NCI-H524 treated with DMSO at 0.1 percent for 48 hours (cell line): Measurements from ENCODE around the gene TXLNB.
"Not testable (repeated sequence)": the region's sequence is repeated elsewhere in the genome, so short reads cannot be mapped to it uniquely, and the experiment has no call there.

ENCODE experiments used
- DNase-seq: peaks from one replicate; lab custom pipeline; 2025; lab: John Stamatoyannopoulos, UW

TXLNB gene

DNA sequence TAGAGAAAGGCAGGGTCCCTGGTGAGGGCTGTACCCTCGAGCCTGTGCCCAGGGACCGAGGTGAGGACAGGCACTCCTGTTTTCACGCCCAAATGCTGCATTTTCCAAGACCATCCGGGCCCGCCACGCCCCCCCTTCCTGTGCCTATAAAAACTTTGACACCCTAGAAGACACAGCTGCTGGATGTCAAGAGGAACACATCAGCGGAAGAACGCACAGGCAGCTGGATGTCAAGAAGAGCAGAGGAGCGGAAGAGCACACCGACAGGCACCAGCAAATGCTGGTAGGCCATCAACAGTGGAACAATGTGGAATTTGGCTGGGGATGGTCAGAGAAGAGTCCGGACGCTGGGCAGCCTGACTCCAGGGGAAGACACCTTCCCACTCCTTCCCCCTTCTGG is 56.1 kb downstream of the TXLNB start:
- no peak for DNase-seq

DNA sequence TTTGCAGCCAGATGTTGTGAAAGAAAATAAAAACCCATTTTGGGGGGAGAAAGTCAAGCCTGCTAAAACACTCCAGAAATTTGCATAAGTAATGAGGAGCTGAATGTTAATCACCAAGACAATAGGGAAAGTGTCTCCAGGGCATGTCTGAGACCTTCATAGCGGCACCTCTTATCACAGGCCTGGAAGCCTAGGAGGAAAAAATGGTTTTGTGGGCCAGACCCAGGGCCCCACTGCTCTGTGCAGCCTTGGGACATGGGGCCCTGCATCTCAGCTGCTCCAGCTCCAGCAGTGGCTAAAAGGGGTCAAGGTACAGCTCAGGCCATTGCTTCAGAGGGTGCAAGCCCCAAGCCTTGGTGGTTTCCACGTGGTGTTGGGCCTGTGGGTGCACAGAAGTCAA is 57.6 kb downstream of the TXLNB start:
- DNase-seq = not testable (repeated sequence)

DNA sequence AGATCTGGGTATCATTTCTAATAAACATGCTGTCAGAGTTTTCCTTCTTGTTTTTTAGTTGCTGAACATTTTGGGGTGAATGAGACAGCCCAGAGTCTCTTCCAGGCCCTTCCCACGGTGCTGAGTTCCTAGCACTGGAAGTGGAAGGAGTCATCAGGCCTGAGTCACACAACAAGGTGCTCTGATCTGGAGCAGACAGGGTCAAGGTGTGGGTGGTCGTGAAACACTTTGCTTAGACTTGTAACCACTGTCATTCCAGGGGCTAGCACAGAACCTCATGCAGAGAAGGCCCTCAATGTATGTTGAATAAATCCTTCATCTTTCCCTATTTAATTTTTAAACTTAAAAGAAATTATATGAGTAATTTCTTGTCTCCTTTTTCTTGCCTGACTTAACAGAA is 60.6 kb downstream of the TXLNB start:
- no peak for DNase-seq

DNA sequence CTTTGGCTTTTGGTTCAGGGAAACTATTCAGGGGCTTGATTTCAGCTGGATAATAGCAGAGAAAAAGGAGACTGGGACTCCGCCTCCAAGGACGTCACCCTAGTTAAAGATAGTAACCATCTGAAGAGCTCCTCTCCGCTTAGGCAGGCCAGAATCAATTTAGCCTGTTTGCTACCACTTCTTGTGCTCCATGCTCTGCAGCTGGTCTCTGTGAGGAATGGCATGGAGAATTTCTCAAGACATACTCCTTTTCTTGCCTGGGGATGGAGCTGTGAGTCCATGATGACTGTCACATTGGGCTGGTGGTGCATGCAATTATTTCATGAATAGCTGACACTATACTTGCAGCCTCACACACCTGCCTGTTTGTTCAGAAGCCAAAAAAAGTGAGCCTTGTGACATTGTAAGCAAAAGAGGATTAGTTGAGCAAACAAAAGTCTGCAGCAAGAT is 61.4 kb downstream of the TXLNB start:
- DNase-seq = no peak

DNA sequence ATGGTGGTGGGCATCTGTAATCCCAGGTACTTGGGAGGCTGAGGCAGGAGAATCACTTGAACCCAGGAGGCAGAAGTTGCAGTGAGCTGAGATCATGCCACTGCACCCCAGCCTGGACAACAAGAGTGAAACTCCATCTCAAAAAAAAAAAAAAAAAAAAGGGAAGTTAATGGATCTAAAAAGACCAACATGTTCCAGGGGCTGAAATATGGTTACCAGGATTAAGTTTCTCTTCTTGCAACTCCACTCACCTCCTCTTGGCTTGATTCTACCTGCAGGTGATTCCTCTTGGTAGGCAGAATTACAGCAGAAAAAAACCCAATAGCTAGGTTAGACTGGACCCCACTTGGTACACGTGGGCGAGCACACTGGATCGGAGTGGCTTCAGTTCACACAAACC is 63.4 kb downstream of the TXLNB start:
- DNase-seq = not testable (repeated sequence)

DNA sequence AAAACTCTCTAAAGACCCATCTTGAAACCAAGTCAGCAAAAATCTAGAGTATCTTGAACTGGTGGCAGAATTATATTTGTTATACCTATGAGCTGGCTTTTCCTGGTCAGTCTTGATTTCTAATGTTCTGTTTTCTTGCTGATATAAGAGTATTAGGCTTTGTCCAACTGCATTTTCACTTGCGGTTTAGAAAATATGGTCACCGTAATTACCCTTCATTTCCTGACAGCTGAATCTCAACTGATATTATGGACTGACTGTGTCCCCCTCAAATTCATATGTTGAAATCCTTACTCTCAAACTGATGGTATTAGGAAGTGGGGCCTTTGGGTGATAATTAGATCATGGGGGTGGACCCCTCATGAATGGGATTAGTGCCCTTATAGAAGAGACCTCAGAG is 72.1 kb downstream of the TXLNB start:
- DNase-seq = no peak

DNA sequence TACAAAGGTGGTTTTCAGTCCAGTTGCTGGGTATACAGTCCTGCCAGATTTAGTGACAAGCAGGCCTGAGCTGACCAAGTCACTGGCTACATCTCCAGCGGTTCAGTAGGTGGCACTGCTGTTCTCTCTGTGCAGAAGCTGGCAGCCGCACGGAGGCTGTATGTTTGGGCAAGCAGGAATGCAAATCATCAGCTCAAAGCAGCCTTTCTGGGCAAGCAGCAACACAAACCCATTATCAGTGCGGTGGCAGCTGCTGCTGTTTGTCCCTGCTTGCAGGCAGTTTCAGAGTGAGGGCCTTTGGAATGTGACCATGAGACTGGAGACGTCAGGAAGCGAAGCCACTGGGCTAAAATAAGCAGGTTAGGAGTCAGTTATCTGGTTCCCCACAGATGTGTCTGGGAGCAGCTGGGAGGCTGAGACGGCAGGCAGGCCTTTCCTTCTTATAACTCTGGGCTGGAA is 72.5 kb downstream of the TXLNB start:
- peak; percentile 48 for DNase-seq

DNA sequence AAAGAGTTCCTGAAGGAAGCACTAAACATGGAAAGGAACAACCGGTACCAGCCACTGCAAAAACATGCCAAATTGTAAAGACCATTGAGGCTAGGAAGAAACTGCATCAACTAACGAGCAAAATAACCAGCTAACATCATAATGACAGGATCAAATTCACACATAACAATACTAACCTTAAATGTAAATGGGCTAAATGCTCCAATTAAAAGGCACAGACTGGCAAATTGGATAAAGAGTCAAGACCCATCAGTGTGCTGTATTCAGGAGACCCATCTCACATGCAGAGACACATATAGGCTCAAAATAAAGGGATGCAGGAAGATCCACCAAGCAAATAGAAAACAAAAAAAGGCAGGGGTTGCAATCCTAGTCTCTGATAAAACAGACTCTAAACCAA is 79.3 kb downstream of the TXLNB start:
- not testable (repeated sequence) for DNase-seq

DNA sequence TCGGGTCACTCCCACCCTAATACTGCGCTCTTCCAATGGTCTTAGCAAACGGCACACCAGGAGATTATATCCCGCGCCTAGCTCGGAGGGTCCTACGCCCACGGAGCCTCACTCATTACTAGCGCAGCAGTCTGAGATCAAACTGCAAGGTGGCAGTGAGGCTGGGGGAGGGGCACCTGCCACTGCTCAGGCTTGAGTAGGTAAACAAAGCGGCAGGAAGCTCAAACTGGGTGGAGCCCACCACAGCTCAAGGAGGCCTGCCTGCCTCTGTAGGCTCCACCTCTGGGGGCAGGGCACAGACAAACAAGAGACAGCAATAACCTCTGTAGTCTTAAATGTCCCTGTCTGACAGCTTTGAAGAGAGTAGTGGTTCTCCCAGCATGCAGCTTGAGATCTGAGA is 81.0 kb downstream of the TXLNB start:
- DNase-seq = not testable (repeated sequence)

DNA sequence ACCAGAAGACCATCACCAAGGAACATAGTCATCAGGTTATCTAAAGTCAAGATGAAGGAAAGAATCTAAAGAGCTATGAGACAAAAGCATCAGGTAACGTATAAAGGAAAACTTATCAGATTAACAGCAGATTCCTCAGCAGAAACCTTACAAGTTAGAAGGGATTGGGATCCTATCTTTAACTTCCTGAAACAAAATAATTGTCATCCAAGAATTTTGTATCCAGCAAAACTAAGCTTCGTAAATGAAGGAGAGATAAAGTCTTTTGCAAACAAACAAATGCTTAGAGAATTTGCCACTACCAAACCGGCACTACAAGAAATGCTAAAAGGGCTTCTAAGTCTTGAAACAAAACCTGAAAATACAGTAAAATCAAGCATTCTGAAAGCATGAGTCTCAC is 86.0 kb downstream of the TXLNB start:
- DNase-seq = no peak

DNA sequence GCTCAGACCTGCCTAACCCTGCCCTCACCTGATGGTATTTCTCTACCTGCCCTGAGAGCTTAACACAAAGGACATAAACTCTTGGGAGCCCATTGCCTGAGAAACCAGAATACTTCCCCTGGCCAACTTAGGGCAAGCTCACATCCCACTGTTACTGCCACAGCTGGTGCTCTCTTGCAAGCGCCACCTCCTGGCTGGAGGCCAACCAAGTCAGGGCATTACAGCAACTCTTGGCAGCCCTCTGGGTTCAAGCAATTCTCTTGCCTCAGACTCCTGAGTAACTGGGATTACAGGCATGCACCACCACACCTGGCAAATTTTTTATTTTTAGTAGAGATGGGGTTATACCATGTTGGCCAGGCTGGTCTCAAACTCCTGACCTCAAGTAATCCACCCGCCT is 86.8 kb downstream of the TXLNB start:
- no peak for DNase-seq

DNA sequence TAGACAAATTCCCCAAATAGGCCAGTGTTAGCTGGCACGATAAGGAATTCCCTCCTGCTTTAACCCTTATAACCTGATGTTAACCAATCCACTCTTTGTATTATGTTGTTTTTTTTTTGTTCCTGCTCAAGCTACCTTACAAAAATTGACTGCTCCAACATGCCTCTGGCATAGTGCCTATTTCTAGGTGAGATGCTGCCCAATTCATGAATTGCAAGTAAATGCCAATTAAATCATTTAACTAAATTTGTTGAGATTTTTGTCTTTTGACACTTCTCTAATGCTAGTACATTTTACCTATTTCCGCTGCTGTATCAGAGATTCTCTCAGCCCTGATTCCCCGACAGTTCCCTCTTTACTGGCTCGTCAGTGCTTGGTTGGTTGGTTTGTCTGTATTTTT is 90.4 kb downstream of the TXLNB start:
- no peak for DNase-seq

DNA sequence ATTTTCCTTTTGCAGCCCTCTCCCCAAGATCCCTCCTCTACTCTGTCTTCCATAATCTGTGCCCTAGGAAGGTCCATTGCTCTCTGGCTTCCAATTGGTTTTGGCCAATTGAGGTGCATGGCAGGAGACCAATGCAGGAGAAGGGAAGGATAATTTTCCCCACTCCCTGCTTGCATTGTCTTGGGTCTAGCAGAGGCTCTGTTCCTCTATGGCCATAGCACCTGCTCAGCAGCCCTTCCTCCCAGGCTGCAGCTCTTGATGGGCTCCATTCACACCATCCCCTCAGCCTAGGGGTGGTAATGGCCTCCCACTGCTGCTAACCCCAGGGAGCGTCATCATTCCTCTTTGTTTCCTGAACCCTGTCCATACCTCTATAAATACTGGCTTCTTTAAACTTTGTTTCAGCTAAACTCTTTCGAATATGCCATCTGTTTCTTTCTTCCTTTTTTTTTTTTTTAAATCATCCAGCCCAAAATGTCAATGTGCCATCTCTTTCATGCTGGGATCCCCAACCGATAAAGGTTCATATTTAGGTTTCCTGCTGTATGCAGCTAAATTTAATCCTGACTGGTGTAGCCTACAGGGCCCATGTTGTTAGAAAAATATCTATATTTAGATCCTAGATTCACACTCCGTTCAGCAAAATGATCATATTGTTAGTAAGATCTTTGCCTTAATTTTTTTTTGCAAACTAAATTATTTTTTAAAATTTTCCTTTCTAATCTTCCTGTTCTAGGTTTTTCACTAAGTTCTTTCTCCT is 93.1 kb downstream of the TXLNB start:
- no peak for DNase-seq

DNA sequence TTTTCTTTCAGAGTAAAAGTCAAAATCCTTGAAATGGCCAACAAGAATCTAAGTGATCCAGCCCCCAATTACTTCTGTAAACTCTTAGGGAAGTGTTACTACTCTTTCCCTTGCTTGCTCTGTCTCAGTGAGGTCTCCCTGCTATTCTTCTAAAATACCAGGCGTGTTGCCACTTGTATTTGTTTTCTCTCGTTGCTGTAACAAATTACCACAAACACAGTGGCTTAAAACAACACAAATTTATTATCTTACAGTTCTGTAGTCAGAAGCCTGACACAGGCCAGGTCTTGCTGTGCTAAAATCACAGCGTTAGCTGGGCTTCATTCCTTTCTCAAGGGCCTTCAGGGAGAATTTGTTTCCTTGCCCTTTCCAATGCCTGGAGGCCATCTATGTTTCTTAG is 97.1 kb downstream of the TXLNB start:
- DNase-seq = no peak
